ENCODE results near the gene KCNQ1.
A peak's percentile ranks its signal among the peaks of the same experiment; 100 is the strongest.

Gene KCNQ1

GRCh38 chr11:2515401-2516275, 70.8 kb downstream of the KCNQ1 start:
- H3K27ac ChIP-seq, result no peak overlapping the region
- no peak for TF ChIP-seq CTCF (IDR thresholded peaks at IDR 0.05; ENCODE audit: low read depth, low read length)
- no peaks in the 10 kb centered on the region for H3K36me3 ChIP-seq
- H3K4me3 ChIP-seq (ENCODE audit: low read depth, low read length), result no peak overlapping the region
- DNase-seq, result peak; percentile 3
- peaks cover 4% of the 10 kb centered on the region for H3K27me3 ChIP-seq (ENCODE audit: insufficient read depth, low read depth, severe bottlenecking)
- no peaks in the 10 kb centered on the region for H3K9me3 ChIP-seq (ENCODE audit: severe bottlenecking)

GRCh38 chr11:2516276-2517015, 71.6 kb downstream of the KCNQ1 start:
- no peak for TF ChIP-seq CTCF (IDR thresholded peaks at IDR 0.05; ENCODE audit: low read depth, low read length)
- no peaks in the 10 kb centered on the region for H3K27me3 ChIP-seq (ENCODE audit: insufficient read depth, low read depth, severe bottlenecking)
- H3K36me3 ChIP-seq, result no peaks in the 10 kb centered on the region
- DNase-seq, result no peak
- H3K4me3 ChIP-seq (ENCODE audit: low read depth, low read length), result no peak overlapping the region
- no peaks in the 10 kb centered on the region for H3K9me3 ChIP-seq (ENCODE audit: severe bottlenecking)
- H3K27ac ChIP-seq, result no peak overlapping the region

DNA sequence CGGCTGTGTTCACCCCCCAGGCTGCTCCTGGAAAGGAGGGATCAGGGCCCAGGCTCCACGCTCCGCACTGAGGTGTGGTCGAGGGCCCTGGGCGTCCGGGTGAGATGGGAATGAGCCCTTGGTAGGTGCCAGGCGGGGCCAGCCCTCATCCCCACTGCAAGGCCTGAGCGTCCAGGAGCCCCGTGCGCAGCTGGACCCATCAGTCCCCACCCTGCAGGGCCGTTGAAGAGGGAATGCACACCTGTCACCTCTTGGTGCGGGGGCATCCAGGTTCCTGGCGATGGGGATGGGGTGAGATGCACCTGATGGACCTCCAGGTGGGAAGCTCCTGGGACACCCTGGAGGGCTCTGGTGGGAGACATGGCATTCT, 72.2 kb downstream of the KCNQ1 start:
- Histone ChIP-seq H3K36me3 (no peaks in the 10 kb centered on the region), H3K27ac (no peak overlapping the region), H3K9me3 (ENCODE audit: severe bottlenecking) (no peaks in the 10 kb centered on the region), H3K4me3 (ENCODE audit: low read depth, low read length) (no peak overlapping the region), H3K27me3 (ENCODE audit: insufficient read depth, low read depth, severe bottlenecking) (no peaks in the 10 kb centered on the region)
- DNase-seq, result peak; percentile 5
- no peak for TF ChIP-seq CTCF (IDR thresholded peaks at IDR 0.05; ENCODE audit: low read depth, low read length)

- Histone ChIP-seq H3K9me3 (ENCODE audit: severe bottlenecking) (no peaks in the 10 kb centered on the region), H3K27me3 (ENCODE audit: insufficient read depth, low read depth, severe bottlenecking) (no peaks in the 10 kb centered on the region), H3K36me3 (no peaks in the 10 kb centered on the region), H3K27ac (no peak overlapping the region), H3K4me3 (ENCODE audit: low read depth, low read length) (no peak overlapping the region)
- no peak for TF ChIP-seq CTCF (IDR thresholded peaks at IDR 0.05; ENCODE audit: low read depth, low read length)
- DNase-seq, result peak; percentile 3
Observed at GRCh38 chr11:2517386-2518064, 72.7 kb downstream of the KCNQ1 start.

- H3K36me3 ChIP-seq, result no peaks in the 10 kb centered on the region
- no peak for TF ChIP-seq CTCF (IDR thresholded peaks at IDR 0.05; ENCODE audit: low read depth, low read length)
- H3K27me3 ChIP-seq (ENCODE audit: insufficient read depth, low read depth, severe bottlenecking), result no peaks in the 10 kb centered on the region
Observed at GRCh38 chr11:2518111-2518982, 73.5 kb downstream of the KCNQ1 start.

More at GRCh38 chr11:2518111-2518982, 73.5 kb downstream of the KCNQ1 start:
- H3K9me3 ChIP-seq (ENCODE audit: severe bottlenecking), result no peaks in the 10 kb centered on the region
- DNase-seq, result peak; percentile 28
- H3K27ac ChIP-seq, result no peak overlapping the region
- no peak overlapping the region for H3K4me3 ChIP-seq (ENCODE audit: low read depth, low read length)
